HG03575 (cell line): ENCODE data around the gene CELA2B.
A peak's percentile ranks its signal among the peaks of the same experiment; 100 is the strongest.
"Not testable (repeated sequence)": the region's sequence is repeated elsewhere in the genome, so short reads cannot be mapped to it uniquely, and the experiment has no call there.

Experiments
- ATAC-seq: cut with Tn5 transposase; IDR thresholded peaks from one replicate; pipeline ENCODE4 v1.9.1; 2021; ENCODE audit not compliant: unreplicated experiment, insufficient number of reproducible peaks, low FRiP score; ENCODE audit errors: extremely low read depth

Gene CELA2B

DNA sequence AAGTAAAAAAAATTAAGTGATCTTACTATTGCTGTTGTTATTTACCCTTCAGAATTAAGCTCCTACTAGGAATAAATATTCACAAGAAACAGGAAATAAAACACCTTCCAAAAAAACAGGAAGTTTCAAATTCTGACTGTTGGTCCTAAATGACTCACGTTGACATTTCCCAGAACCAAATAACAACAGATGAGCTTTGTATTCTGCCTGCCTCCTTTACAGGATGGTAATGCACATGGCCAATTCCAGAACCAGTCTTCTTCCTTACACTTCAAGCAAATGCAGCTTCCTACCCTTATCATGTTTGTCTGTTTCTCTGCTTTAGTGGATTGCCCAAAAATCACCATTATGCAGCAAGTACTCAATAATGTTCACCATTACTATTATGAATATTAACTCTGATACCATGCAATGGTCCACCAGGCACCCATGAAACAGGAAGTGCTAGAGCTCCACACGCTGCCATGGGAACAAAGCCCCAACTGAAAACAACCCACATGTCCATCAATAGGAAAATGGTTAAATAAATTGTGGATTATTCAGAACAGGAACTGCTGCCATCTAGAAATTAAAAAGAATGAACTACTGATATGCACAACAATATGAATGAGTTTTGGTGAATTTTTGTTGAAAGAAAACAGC is 39.2 kb downstream of the CELA2B start:
- ATAC-seq: no peak

DNA sequence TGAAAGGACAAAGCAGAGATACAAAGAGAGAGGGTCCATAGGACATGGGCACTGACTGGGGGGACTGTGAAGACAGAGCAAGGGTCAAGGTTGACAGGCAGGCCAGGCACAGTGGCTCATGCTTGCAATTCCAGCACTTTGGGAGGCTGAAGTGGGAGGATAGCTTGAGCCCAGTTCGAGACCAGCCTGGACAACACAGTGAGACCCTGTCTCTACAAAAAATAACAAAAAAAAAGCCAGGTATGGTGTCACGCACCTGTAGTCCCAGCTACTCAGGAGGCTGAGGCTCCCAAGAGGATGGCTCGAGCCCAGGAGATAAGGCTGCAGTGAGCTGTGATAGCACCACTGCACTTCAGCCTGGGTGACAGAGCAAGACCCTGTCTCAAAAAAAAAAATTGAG is 43.7 kb downstream of the CELA2B start:
- no peak for ATAC-seq

DNA sequence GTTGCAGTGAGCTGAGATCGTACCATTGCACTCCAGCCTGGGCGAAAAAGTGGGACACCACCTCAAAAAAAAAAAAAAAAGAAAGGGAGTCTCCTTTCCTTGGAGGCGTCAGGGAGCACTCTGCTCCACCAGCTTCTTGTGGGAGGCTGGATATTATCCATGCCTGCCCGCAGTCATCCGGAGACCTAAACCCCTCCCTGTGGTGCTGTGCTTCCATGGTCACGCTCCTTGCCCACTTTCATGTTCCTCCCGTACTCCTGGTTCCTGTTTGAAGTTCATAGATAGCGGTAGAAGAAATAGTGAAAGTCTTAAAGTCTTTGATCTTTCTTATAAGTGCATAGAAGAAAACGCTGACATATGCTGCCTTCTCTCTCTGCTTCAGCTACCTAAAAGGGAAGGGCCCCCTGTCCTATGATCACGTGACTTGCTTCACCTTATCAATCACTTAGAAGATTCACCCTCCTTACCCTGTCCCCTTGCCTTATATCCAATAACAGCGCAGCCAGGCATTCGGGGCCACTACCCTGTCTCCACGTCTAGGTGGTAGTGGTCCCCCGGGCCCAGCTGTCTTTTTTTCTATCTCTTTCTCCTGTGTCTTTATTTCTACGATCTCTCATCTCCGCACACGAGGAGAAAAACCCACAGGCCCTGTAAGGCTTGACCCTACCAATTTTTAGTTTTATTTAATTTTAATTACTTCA is 45.5 kb downstream of the CELA2B start:
- not testable (repeated sequence) for ATAC-seq

DNA sequence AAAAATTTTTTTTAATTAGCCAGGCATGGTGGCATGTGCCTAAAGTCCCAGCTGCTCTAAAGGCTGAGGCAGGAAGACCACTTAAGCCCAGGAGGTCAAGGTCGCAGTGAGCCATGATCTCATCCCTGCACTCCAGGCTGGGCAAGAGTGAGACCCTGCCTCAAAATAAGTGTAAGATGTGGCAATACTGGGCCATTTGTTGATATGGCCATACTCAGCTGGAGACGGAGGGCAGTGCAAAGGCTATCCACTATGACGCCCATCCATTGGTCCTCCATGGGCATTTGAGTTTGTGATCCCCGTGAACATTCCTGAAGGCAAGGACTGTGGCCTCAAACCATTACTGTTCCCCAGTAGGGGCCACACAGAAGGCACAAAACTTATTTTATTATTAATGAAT is 46.6 kb downstream of the CELA2B start:
- no peak for ATAC-seq

DNA sequence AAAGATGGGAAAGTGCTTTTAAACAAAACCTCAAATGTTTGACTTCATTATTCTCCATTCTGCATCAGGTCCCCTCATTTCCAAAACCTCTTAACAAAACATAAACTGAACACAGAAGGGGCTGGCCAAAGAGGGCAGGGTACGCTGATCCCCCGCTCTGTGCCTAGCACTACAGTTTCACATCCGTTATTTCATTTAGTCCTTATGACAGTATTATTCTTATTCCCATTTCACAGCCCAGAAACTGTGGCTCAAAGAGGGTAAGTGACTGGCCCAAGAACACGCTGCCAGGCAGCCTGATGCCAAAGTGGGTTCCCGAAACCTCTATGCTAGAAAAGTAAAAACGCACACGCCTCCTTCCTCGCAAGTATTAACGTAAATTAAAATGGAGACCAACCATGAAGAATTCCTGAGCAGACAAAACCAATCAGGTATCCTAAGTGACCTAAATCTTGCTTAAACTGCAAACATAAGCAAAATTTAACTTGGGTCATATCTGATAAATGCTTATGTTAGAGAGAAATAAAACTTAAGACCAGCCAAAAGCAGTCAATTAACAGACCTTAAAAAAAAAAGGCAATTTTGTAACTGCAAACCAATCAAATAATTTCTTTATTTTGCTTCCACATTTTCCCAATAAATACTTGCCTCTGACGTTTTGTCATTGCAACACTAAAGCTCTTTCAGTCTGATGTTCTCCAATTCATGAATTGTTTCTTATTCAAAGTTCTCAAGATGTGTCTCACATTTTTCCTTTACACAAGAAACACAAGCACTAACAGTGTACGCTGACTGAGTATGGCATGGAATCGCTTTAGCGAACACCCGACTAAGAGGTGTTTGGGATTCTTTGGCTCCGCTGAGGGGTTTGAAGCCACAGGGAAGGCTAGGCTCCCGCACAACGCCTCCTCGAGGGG is 47.5 kb downstream of the CELA2B start:
- no peak for ATAC-seq

GRCh38 chr1:15524021-15524282 is 48.0 kb downstream of the CELA2B start, which contains the start of gene CASP9:
Gene CASP9, minus strand, starts transcription at chr1:15524215. Its CDS starts 15 bp downstream, at chr1:15524200.
- no peak for ATAC-seq

GRCh38 chr1:15524283-15525049 is 48.6 kb downstream of the CELA2B start:
- ATAC-seq: no peak

GRCh38 chr1:15525050-15526020 is 49.4 kb downstream of the CELA2B start:
- no peak for ATAC-seq

DNA sequence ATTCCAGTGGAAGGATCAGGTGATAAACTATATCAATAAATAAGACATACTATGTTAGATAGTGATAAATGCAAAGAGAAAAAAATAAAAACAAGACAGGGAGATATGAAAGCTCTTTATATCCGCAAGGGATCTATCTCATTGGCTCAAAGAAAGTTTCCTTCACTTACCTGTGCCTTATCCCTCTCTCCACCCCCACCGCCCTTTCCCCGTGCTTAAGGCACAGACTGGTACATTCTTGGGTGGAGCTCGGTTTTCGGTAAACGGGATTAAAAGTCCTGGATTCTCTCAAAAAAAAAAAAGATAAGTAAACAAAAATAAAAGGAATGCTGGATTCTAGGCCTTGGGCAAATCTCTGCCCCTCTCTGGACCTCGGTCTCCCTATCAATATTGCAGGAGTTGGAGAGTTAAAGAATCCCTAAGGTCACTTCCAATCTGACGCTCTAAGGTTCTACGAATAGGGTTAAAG is 50.2 kb downstream of the CELA2B start:
- no peak for ATAC-seq

DNA sequence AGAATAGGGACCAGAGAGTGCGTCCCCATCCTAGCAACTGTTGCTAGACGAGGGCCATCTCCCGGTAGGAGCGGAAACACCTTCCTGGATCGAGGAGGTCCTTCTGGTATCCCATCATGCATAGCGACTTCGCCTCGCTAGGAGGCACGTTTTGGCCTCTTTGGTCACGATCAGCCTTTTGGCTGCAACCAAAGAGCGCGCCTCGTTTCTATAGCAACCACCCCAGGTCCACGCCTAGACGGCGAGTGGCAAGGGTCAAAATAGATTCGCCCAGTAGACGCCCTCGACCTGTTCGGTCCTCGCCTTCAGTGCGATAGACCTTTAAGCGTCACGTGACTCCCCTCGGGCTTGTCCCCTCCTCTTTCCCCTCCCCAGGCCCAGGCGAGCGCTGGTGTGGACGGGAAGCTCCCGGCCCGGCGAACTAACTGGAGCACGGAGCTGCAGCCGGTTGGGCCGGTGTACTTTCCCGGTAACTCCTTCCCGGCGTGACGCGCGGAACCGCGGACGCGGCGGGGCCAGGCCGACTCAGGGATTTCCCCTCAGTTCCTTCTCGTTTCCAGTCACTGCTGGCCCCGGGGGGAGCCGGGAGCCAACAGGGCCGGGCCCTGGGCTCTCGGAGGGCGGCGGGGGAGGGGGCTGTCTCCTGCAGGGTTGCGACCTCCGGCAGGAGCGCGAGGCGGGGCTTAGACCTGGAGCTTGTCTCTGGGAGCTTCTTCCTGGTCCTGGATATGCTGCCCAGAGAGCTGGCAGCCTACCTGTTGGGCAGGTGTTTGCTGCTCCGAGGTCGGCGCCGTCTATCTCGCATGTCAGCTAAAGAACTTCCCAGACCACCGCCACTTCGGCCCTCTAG is 50.8 kb downstream of the CELA2B start, which contains the start of gene DNAJC16:
DNAJC16 (plus strand) TSS at position 359 of the 850 bp plus-strand sequence. CDS start 2,258 bp downstream, outside the sequence.
- ATAC-seq: peak; percentile 52

GRCh38 chr1:15531003-15531402 is 55.1 kb downstream of the CELA2B start:
- ATAC-seq: no peak

DNA sequence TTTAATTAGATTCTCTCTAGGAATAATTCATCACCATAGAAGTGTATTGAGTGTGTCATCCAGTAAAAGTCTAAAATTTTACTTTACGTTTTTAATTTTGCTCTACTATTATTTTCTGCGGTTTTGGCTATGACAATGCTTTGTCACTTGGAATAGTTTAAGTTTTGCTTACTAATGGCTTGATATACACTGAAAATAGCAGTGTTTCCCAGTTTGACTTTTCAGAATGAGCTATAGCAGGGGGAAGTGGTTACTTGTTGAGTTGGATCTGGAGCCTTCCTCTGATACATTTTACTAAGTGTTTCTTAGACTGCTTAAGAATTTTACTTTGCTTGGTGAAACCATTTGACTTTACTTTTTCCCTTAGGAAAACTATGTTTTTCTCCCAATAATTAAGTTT is 55.8 kb downstream of the CELA2B start:
- ATAC-seq: no peak

- no peak for ATAC-seq
These were observed 62.9 kb downstream of the CELA2B start for GRCh38 chr1:15538771-15539170.

DNA sequence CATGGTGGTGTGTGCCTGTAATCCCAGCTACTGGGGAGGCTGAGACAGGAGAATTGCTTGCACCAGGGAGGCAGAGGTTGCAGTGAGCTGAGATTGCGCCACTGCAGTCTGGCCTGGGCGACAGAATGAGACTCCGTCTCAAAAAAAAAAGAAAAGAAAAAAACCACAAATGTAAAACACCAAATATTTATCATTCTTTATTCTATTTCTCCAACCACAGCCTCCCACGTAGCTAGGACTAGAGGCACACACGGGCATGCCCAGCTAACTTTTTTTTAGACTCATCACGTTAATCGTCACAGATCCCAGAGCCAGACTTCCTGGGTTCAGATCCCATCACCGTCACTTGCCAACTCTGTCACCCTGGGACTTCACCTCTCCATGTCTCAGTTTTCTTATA is 64.3 kb downstream of the CELA2B start:
- no peak for ATAC-seq
